GM21825 (cell line): ENCODE data around the gene UNC13C.

Source experiments
- ATAC-seq: cut with Tn5 transposase; IDR thresholded peaks from one replicate; pipeline ENCODE4 v1.9.1; 2021; ENCODE audit warnings: mild to moderate bottlenecking, moderate library complexity; ENCODE audit not compliant: unreplicated experiment

The UNC13C gene

DNA sequence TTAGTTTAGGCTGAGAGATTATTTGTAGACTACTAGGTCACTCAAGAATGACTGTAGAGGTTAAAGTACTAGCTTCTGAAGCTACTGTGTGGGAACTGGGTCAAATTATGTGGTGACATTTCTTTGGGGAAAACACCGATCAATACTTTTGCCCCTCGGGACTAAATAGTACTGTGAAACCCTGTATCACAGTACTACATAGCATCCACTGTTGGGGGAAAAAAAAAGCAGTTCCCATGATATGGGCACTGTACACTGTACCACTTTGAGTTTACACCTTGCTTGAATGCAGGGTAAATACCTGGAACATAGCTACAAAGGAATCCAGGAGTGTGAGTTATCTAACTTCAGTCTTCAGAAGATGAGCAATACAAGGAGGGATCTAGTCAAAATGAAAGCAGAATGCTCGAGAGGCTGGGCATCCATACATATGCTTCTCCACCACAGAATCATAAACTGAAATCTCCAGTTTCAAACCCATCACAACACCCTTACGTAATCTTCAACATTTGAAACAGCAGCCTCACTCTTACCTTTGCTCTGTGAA, 311.4 kb downstream of the UNC13C start:
- peak; percentile 73 for ATAC-seq

GRCh38 chr15:54298396-54298795, 320.2 kb downstream of the UNC13C start:
- no peak for ATAC-seq

GRCh38 chr15:54304321-54304720, 326.1 kb downstream of the UNC13C start:
- no peak for ATAC-seq

DNA sequence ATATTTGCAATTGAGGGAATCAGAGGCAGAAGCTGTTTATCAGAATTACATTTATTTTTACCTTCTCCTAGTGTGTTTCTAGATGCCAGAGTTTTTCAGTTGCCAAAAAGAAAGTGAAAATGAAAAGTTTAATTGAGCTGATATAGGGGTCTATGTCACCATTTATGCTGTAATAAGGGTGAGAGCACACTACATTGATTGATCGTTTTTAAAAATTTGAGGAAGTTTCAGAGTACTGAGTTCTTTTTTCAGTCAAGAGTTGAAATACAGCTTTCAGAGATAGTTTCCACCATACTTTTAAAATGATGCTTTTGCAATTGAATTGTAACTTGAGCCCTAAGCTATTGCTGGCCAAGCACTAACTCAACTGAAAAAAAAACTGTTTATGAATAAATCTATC, 326.9 kb downstream of the UNC13C start:
- no peak for ATAC-seq

DNA sequence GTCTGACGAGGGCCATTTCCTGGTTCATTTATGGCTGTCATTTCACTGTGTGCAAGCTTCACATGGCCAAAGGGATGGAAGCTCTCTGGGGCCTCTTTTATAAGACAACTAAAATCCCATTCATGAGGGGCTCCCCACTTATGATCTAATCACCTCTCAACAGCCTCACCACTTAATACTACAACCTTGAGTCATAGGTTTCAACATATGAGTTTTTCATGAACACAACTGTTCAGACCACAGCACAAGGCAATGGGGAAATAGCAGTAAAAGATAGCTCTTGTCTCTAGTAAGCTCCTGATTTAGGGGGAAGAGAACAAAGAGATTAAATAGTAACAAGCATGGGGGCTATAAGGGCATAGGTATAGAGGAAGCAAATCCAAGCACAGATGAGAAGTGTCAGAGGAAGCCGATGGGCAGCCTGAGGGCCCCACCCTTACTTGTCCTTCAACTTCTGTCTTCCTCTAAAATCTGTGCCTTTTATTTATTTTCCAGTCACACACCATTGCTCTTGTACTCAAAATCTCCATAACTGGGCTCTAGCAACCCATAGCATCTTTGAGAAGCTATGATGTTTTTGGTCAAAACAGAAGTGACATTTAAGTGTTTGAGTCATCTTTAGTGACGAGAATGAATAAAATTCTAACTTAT, 329.1 kb downstream of the UNC13C start:
- ATAC-seq: no peak

DNA sequence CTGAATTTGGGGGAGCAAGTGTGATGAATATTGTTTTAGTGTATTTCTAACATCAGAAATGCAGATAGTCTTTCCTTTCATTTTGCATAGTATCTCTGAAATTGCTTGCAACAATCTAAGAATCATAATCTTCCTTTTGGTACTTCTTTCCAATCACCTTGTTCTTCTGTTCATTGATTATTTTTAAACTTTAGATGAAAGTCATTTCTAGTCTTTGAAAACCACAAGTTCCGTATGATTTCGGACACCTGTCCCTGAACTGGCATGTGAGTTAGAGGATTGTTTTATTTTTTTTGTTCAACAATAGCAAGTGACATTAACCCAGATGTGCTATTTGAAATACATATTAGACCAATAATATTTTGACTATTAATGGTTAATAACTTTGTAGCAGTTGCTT, 329.7 kb downstream of the UNC13C start:
- no peak for ATAC-seq

DNA sequence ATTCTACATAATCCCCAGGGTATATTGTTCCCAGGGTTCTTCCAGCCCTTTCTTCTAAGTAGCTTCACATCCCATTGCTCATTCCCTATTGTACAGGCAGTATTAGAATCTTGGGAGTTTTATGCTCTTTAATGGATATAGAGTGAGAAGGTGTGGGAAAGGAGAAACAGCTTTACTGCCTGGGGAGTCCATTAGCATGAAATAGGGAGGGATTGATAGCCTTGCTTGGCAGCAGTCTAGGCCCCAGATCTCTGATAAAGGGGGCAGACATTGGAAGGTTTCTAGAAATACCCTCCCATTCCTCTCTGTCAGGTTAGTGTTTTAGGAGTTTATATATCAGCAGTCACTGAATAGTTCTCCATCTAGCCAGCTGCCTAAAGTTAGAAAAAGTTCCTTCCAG, 334.3 kb downstream of the UNC13C start:
- no peak for ATAC-seq

DNA sequence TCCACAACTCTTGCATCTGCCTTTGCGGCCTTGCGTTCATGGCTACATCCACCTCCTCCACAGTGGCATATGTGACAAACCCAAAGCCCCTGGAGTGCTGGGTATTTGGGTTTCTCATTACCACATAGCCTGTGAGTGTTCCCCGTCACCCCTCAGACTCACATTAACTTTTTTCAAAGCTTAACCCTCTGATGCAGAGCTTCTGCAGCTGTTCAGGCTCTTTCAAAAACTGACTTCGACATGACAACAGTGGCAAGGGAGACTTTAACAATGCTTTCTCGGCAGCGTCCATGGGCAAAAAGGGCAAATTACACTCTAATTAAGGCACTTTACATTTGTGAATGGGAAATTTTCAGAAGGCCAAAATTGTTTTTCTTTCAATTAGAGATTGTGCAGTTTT, 343.2 kb downstream of the UNC13C start:
- ATAC-seq: no peak

- ATAC-seq: no peak
Measured at GRCh38 chr15:54322341-54322740, 344.1 kb downstream of the UNC13C start.

- ATAC-seq: no peak
Measured at GRCh38 chr15:54345301-54345700, 367.1 kb downstream of the UNC13C start.

DNA sequence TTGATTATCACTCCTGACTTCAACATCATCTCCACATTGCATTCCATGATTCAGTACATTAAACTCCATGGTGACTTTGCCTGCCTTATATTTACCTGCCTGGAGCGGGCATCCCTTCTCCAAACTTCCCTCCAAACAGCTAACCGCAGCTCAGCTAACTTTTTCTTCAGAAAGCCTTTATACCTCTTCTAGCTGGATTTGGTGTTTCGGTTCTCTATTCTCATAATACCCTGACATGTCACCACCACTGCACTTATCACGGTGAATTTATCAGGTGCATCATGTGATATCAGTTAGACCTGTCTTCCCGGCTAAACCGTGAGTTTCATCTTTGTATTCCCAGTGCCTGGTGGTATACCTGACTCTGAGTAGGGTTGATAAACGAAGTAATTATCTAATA, 367.6 kb downstream of the UNC13C start:
- ATAC-seq: no peak

- no peak for ATAC-seq
Measured at GRCh38 chr15:54347082-54347827, 369.0 kb downstream of the UNC13C start.

GRCh38 chr15:54353726-54354125, 375.5 kb downstream of the UNC13C start:
- ATAC-seq: no peak

- ATAC-seq: no peak
Measured at GRCh38 chr15:54354341-54354740, 376.1 kb downstream of the UNC13C start.

DNA sequence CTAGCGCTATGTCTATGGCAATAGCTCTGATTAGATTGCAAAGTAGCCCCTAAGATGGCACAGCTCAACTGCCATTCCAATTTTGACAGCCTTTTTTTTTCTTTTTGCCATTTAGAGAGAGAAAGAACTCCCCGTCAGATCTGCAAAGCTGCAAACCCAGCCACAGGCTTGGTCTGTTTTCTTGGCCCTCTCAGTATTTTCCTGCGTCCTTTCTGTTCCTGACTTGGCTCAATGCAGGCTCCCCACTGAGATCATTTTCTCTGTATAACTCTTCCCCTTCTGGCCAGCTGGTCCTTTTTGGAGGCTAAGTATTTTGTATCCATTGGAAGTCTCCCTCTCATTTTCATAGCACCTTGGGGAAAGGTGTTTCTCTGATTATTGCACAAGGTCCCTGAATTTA, 386.7 kb downstream of the UNC13C start:
- no peak for ATAC-seq

GRCh38 chr15:54373332-54373731, 395.1 kb downstream of the UNC13C start:
- no peak for ATAC-seq

DNA sequence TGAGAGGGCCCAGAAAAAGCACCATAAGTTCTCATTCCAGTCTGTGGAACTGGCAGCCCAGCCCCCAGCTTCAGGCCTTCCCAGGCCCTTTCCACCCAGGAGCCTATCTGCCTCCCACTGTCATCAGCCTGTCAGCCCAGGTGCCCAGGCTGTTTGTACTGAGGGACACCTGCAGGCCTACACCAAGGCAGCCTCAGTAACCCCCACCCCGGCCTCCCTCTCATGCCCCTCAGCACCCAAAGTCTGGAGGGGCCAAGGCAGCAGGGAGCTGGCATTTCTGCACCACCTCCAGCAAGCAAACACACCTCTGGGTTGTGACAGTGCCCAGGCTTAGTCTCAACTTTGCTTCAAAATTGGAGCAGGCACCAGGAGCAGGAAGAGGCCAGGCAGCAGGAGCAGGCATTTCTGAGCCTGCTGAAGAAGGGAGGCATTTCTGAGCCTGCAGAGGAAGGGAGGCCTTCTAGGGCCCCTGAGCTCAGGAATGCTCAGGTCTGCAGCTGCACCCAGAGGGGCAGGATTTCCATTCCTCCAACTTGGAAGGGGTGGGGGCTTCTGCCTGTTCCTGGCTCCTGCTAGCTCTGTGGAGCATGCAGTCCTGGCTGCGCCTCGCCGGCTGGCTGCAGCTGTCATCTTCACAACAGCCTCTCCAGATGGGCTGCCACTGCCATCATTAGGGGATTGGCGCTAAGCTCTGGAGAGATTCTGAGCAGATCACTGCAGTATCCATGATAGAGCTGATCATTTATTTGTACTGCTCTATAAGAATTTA, 396.1 kb downstream of the UNC13C start:
- no peak for ATAC-seq

- ATAC-seq: no peak
Measured at GRCh38 chr15:54387799-54388198, 409.6 kb downstream of the UNC13C start.

DNA sequence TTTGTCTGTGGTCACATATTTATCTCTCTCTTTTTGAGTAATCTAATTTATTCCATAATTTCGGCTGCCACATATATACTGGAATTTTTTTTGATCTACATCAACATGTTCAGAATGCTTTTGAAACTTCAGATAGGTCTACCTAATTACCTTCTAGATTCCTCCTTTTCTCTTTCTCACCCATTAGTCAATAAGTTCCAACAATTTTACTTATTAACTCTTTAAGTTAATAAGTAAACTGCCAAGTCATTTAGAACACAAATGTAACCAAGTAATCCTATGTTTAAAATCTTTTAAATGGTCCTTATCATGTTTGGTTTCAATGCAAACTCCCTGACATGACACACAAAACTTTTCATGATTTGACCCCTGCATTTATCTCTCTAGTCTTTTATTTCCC, 410.5 kb downstream of the UNC13C start:
- ATAC-seq: no peak

- ATAC-seq: no peak
Measured at GRCh38 chr15:54410481-54410880, 432.2 kb downstream of the UNC13C start.

DNA sequence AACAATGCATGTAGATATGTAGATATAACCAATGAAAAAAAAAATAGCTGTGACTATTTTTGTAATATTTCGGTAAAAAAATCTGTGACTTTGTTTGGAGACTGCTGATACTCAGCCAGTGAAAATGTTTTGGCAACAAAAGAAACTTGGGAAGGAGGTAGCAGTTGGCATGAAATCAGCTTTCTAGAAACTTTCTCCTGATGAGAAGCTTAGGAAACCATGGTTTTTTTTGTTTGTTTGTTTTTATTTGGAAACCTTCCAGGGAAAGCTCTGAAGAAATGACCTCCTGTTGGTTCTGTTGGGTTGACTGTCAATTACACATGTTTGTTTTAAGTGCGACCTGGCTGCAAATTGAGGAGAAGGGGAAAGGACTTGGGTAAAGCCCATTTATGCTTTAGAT, 445.9 kb downstream of the UNC13C start:
- no peak for ATAC-seq

GRCh38 chr15:54428596-54428995, 450.4 kb downstream of the UNC13C start:
- ATAC-seq: no peak
